ENCODE measurements around the gene ANGPT4.

ANGPT4 gene

DNA sequence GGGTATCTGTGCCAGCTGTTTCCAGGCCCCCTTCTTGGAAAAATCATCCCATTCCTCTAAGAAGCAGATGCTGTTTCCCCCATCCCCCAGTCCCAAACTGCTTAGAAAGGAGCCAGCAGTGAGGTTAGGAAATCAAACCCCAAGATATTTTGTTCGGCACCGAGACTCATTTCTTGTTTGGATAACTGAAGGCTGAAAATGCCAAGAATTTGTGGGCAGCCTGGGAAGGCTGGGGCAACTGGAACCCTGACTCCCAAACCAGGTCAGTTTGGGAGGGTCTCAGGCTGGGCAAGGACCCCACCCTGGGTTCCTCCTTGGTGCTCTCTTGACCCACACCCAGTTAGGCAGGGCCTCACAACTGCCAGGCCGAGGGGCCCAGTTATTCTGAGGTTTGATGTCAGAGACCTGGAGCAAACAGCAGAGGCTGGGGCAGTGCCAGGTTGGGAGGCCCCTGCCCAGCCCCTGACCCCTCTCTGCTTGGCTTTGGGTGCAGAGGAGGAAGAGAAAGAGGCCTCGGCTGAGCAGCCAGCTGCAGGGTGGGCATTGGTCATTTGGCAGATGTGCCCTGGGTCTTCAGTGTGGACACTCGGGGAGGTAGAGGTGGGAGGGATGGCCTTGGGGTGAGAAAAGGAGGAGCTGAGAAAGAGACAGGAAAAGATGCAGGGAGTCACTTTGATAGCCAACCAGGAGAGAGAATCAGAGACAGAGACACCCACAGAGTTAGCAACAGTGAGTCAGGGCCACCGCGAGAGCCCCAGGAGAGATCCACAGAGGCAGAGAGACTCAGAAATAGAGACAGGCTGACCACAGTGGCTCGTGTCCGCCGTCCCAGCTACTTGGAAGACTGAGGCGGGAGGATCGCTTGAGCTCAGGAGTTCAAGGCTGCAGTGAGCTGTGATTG lies 5.0 kb downstream of the ANGPT4 start:
- no peak overlapping the region for H3K4me3 ChIP-seq (ENCODE audit: control insufficient read depth, low read depth, low read length)
- no peak for TF ChIP-seq CTCF (IDR thresholded peaks at IDR 0.05; ENCODE audit: control insufficient read depth, insufficient read depth, low read depth, low read length, missing control alignments)
- no peak for DNase-seq (ENCODE audit: low read depth)

DNA sequence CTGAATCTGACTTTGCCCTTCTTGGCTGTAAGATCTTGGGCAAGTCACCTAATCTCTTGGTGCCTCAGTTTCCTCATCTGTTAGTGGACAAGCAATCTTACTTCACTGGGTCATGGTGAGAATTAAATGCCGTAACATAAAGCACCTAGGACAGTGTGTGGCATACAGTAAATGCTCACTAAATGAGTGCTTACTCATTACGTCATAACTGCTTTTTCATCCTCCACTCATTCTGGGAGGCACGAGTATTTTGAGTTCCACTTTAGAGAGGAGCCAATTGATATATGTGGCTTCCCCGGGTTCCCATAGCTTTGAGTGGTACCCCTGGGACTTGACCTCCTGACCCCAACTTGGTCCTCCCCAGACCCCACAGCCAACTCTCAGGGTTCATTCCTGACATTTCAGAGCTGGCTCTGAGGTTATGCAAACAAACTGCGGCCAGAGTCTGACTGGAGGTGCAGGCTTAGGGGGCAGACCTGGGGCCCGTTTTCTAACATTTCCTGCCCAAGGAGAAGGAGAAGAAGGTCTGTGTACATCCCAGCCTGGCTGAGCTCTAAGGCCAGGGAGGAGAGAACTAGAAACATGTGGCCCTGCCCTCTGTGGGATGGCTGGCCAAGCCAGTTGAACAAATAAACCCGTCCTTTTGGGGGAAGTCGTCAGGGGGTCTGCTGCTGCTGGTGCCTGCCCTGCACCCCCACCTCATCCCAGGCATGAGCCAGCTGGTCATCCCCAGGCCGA lies 5.8 kb downstream of the ANGPT4 start:
- H3K4me3 ChIP-seq (ENCODE audit: control insufficient read depth, low read depth, low read length), result no peak overlapping the region
- DNase-seq (ENCODE audit: low read depth), result no peak
- no peak for TF ChIP-seq CTCF (IDR thresholded peaks at IDR 0.05; ENCODE audit: control insufficient read depth, insufficient read depth, low read depth, low read length, missing control alignments)

- DNase-seq (ENCODE audit: low read depth), result no peak
- TF ChIP-seq CTCF (IDR thresholded peaks at IDR 0.05; ENCODE audit: control insufficient read depth, insufficient read depth, low read depth, low read length, missing control alignments), result no peak
- H3K4me3 ChIP-seq (ENCODE audit: control insufficient read depth, low read depth, low read length), result no peak overlapping the region
These were observed 6.5 kb downstream of the ANGPT4 start for GRCh38 chr20:909641-910040.

DNA sequence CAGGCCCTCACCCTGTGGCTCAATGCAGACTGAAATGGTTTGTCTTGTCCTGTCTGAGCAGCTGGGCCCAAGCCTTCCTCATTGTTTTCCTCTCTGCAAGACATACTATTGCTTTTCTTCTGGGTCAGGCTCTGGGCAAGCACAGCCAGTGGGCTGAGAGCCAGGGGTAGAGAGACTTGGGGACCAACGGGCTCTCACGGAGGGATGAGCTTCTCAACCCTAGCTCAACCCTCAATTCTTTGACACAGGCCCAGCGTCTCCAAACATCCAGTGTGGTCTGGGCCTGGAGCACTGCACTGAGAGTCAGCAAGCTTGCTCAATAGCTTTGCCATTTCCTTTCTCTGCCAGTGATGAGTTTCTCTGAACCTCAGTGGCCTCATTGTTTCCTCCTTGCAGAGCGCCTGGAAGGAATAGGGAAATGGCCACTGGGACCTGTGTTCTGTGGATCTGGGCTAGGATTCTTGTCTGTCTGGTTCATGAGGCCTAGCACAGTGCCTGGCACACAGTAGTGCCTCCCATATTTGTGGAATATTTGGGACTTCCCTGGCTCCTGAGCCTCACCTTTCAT lies 9.3 kb downstream of the ANGPT4 start:
- no peak for DNase-seq (ENCODE audit: low read depth)
- TF ChIP-seq CTCF (IDR thresholded peaks at IDR 0.05; ENCODE audit: control insufficient read depth, insufficient read depth, low read depth, low read length, missing control alignments), result no peak
- no peak overlapping the region for H3K4me3 ChIP-seq (ENCODE audit: control insufficient read depth, low read depth, low read length)

DNA sequence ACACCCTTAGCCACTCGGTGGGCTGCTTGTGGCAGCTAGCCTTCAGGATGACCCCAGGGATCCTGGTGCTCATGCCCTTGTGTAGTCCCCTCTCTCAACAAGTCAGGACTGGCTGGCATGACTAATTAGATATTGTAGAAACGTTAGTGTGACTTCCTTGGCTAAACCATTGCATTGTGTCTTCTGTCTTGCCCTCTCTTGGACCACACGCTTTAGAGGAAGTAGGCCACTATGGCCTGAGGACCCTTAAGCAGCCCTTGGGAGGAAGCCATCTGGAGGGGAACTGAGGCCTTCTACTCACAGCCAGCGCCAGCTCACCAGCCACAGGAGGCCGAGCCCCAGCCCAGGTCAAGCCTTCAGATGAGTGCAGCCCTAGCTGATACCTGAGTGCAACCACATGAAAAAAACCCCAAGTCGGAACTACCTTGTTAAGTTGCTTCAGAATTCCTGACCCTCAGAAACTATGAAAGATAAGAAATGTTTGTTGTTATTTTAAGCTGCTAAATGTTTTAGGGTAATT lies 10.1 kb downstream of the ANGPT4 start:
- H3K4me3 ChIP-seq (ENCODE audit: control insufficient read depth, low read depth, low read length), result no peak overlapping the region
- no peak for DNase-seq (ENCODE audit: low read depth)
- TF ChIP-seq CTCF (IDR thresholded peaks at IDR 0.05; ENCODE audit: control insufficient read depth, insufficient read depth, low read depth, low read length, missing control alignments), result no peak

DNA sequence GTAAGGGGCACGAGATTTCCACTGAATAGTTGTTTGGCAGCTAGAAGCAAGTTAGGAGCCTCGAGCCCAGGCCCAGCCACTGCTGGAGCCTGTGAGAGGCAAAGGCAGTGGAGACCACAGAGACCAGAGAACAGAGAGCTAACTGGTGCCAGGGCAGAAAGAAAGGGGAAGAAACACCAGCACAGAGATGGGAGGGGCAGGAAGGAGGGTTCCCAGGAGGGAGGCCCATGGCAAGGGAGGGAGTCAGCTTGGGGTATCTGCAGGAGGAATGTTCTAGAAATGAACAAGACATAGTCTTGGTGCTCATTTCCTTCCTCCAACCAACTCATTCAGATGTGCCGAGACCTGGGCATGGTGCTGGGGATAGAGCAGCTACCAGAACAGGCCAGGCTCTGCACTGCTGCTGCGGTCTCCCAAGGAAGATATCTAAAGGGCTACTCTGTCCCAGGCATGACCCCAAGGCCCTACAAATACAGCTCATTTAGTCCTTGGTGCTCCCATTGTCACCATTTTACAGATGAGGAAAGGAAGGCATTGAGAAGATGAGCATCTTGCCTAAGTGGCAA lies 10.7 kb downstream of the ANGPT4 start:
- DNase-seq (ENCODE audit: low read depth), result no peak
- no peak for TF ChIP-seq CTCF (IDR thresholded peaks at IDR 0.05; ENCODE audit: control insufficient read depth, insufficient read depth, low read depth, low read length, missing control alignments)
- no peak overlapping the region for H3K4me3 ChIP-seq (ENCODE audit: control insufficient read depth, low read depth, low read length)

Data from AG09309 (cell line).